ENCODE data around the gene CTNND2.

Gene CTNND2

GRCh38 chr5:11064763-11065450, 839.3 kb downstream of the CTNND2 start:
- no peak for DNase-seq

GRCh38 chr5:11062397-11062796, 841.8 kb downstream of the CTNND2 start:
- DNase-seq: no peak

DNA sequence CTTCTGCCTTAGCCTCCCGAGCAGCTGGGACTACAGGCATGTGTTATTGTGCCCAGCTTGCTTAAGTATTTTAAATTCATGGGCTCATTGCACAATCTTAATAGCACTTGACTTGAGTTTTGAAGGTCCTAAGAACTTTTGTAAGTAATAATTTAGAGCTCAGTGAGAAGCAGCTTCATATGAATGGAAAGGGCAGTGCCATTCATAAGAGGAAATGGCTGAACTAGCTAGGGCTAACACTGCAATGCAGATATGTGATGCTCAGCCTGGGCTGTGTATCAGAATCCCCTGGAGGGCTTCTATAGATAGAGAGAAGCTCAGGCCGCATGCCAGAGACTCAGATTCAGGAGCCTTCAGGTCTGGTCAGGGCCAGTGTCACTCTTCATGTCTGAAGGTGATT, 847.7 kb downstream of the CTNND2 start:
- DNase-seq: no peak

DNA sequence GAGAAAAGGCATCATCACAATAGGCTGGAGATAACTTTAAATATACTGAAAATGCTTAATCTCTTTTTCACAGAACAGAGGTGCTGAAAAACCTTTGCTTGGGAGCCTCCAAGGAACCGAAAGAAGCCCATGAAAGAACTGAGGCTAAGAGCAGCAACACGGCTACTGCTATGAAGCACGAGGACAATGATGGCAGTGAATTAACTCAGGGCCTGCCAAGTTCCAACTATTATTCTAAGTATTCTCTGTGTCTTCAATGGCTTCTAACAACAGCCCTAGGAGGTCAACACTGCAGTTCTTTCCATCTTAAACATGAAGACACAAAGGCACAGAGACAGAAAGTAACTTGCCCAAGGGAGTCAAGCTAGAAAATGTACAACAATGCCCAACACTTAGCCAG, 850.2 kb downstream of the CTNND2 start:
- DNase-seq: no peak

- no peak for DNase-seq
These were observed 851.4 kb downstream of the CTNND2 start for GRCh38 chr5:11052871-11053270.

- no peak for DNase-seq
These were observed 853.5 kb downstream of the CTNND2 start for GRCh38 chr5:11050596-11051304.

DNA sequence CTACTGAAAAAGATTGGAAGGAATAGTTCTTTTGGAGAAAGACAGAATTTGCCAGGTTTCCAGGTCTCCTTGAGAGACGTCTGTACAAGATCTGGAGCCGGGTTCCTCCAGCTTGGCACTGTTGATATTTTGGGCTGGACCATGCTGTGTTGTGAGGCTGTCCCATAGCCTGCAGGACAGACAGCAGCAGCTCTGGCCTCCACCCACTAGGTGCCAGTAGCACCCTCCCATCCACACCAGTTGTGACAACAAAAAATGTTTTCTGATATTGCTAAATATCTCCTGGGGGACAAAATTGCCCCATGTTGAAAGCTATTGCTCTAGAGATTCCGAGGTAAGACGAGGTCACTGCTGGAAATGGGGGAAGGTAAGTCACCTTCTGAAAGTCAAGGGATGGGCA, 855.5 kb downstream of the CTNND2 start:
- DNase-seq: no peak

DNA sequence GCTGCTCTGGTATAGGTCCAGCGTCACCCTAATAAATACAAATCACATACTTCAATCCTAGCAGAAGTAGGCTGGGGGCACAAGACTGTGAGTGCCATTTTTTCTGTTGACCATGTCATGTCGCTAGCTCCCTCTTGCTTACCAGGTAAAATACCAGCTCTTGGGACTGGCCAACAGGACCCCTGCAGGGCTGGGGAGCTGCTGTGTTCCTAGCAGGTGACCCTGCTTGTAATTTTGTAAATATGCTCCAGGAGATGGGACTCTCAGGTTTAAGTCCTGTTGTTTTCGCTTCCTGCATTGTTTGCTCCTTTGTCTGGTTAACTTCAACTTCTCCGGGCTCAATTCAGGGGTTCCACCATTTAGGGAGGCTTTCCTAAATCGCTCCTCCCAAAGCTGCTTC, 856.6 kb downstream of the CTNND2 start:
- no peak for DNase-seq

DNA sequence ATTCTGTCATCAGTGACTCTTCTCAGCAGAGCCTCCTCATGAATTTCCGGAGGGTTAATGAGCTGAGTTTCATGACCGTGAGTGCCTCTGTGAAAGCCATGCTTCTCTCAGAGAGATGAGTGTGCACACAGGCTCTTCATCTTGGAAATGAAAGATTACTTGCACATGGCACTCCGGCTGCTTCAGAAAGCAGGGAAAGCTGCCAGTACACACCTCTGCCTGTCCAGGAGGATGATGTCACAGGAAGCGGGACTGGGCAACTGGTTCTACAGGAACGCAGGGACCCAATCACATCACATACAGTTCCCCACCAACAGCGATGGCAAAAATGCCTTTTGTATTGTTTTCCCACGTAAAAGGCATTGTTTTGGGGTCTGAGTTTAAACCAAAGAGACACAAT, 857.2 kb downstream of the CTNND2 start:
- no peak for DNase-seq

DNA sequence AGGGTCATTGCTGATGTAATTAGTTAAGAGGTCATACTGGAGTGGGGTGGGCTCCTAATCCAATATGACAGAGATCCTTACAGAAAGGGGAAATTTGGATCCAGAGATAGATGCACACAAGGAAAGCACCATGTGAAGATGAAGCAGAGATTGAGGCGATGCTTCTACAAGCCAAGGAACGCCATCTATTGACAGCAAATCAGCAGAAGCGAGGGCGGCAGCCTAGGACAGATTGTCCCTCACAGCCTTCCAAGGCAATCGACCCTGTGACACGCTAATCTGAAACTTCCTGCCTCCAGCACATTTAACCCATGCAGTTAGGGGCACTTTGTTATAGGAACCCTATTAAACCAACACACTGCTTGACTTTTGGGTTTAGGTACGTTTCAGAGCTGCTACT, 858.1 kb downstream of the CTNND2 start:
- DNase-seq: no peak

- no peak for DNase-seq
These were observed 858.8 kb downstream of the CTNND2 start for GRCh38 chr5:11045411-11045810.

- DNase-seq: no peak
These were observed 859.7 kb downstream of the CTNND2 start for GRCh38 chr5:11044581-11044980.

- no peak for DNase-seq
These were observed 860.4 kb downstream of the CTNND2 start for GRCh38 chr5:11043881-11044280.

DNA sequence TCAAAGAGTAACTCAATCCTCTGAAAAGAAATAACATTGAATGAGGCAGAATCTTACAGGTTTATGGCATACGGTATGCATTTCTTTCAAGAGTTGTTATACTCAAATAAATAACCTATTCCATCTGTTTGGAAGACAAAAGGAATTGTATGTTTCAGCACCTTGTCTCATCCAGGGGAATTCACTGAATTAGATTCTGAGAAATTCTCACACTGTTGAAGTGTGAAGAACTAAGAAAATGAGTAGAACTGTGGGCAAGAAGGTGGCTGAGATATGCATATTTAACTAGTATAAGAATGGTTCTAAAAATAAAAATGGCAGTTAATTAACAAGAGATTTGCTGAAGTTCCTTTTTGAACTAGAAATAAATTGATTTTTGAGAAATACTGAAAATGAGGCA, 863.9 kb downstream of the CTNND2 start:
- no peak for DNase-seq

GRCh38 chr5:11038772-11039171, 865.5 kb downstream of the CTNND2 start:
- no peak for DNase-seq

- DNase-seq: no peak
These were observed 866.3 kb downstream of the CTNND2 start for GRCh38 chr5:11037941-11038340.

DNA sequence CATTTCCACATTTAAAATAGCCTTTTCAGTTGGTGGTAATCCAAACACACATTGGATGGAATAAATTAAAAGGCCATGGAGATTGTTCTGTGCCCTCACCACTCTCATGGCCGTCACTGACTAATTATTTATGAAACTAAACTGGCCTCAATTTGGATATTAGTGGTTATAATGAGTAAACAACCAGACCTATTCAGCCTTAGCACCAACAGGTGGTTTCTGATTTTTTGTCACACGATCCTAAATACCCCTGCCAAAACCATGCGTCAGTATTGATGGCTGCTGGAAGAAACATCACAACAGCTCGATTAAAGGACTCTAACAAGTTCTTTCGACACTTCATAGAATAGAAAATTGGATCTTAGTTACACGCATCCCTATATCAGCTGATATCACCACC, 867.2 kb downstream of the CTNND2 start:
- no peak for DNase-seq

GRCh38 chr5:11030671-11031070, 873.6 kb downstream of the CTNND2 start:
- DNase-seq: no peak

- DNase-seq: no peak
These were observed 876.6 kb downstream of the CTNND2 start for GRCh38 chr5:11027660-11028059.

DNA sequence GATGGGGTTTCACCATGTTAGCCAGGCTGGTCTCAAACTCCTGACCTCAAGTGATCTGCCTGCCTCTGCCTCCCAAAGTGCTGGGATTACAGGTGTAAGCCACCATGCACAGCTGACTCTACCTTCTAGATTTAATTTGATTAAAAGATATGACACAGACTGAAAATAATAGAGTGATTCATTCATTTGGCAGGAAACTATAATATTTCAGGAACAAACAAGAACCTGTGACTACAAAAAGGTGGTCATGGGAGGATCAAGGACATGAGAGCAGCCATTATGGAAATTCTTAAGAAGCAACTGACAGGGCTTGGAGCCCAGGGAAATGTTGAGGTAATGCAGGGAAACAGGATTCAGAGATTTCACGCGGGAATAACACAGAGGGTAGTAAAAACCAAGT, 877.7 kb downstream of the CTNND2 start:
- no peak for DNase-seq

GRCh38 chr5:11023945-11024344, 880.3 kb downstream of the CTNND2 start:
- no peak for DNase-seq

DNA sequence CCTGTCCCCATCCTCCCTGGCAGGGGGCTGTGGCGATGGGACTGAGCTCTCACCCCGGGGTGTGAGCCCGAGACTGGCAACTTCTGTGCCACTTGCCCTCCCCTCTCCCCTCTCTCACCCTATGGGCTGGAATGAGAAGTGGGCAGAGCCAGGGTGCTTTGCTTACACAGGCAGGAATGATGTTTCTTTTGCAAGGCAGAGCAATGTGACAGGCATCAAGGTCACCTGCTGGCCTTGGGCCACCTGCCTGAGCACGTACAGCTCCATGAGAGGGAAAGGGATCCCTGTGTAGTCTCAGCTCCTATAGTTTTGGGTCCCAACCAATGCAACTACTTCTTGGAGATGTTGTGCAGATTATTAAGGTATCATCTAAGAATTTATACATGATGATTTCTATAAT, 890.5 kb downstream of the CTNND2 start:
- no peak for DNase-seq

- no peak for DNase-seq
These were observed 892.0 kb downstream of the CTNND2 start for GRCh38 chr5:11012295-11012694.

DNA sequence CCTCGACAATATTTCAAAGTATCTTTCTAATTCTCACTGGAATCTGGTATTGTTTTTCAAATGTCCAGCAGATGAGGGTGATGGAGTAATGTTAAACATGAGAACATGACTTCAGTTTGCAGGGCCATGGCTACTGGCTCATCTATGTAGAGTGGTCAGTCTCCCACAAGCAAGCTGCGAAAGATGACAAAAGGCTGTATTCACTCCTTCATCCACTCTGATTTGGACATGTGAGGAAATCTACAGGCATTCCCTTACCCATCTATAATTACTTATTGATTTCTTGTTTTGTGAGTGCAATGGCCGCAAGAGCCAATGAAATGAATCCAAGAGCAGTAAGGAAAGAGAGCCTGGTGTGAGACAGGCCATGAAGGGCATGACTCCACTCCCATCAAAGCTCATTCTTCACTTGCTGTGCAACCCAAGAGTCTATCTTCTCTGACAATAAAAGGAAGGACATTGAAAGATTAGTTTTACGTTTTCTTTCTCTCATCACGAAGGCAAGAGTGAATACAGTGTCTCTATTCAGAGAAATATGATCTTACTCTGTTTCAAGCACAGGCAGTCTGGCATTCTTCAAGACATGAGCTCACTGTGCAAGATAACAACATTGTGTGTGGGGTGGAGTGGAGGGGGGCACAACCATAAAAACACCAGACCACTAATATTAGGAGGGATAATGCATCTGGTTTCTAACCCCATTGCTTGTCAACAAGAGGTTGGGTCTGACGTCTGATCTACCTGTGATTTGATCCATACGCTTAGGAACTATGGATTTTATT, 893.6 kb downstream of the CTNND2 start:
- no peak for DNase-seq
